Pancreas (tissue), 10 donors: ENCODE data around the gene GALNT17. TPM values are rescaled to one million over a fixed set of nuclear protein-coding genes. Genes with fewer than 3 reads are reported as not detected.
"Not testable (repeated sequence)": the region's sequence is repeated elsewhere in the genome, so short reads cannot be mapped to it uniquely, and the experiment has no call there.

ENCODE experiments used
- ATAC-seq, 4 donors: fragments of 200-7000 bp; cut with Tn5 transposase; one replicate each; pipeline versions ENCODE4 v1.8.0 to v1.9.1; 2020; ENCODE audit warnings: mild to moderate bottlenecking in 4 of 4, moderate library complexity in 4 of 4
- DNase-seq, 6 donors: peaks; one replicate each; pipeline ENCODE4 v3.0.0-alpha.2; 2020
- FAIRE-seq: peaks from 2 replicates; lab custom pipeline; 2012; peaks lifted over from hg19 to GRCh38; lab: Jason Lieb, UNC
- H3K27ac ChIP-seq, 4 donors: fragments of 200-600 bp; sonication (generic); 1 replicate in 3 of 4; 2 replicates in 1 of 4; pipeline versions ENCODE4 v1.5.0 to v1.8.0; 2020
- H3K27me3 ChIP-seq, 4 donors: fragments of 200-600 bp; one replicate each; pipeline ENCODE4 v1.8.0; 2021
- H3K36me3 ChIP-seq, 3 donors: fragments of 200-600 bp; sonication (generic) in 1 of 3; one replicate each; pipeline versions ENCODE4 v1.5.0 to v1.8.0; 2020 to 2021
- H3K4me1 ChIP-seq, 3 donors: fragments of 200-600 bp; one replicate each; pipeline ENCODE4 v1.8.0; 2021
- H3K4me3 ChIP-seq, 4 donors: fragments of 200-600 bp; sonication (generic) in 2 of 4; one replicate each; pipeline versions ENCODE4 v1.5.0 to v1.8.0; 2020 to 2021
- H3K9me3 ChIP-seq, 4 donors: fragments of 200-600 bp; one replicate each; pipeline ENCODE4 v1.8.0; 2021
- WGBS, 2 donors: extraction: QIAGEN DNeasy Blood & Tissue Kit; methylation state at CpG; one replicate each; pipeline ENCODE4 v1.1.7; 2013; 5-methylcytosine and 5-hydroxymethylcytosine counted together
- intact Hi-C, 3 donors: fragments of 100-400 bp; cut with DNase I; formaldehyde crosslinking; loops; one replicate each; pipeline versions ENCODE4 v1.11.1 to v1.14.2; 2022
- polyA plus RNA-seq, 2 donors: library from polyadenylated mRNA; stranded (reverse); fragments of 200-250 nt; gene quantifications; one replicate each; pipeline ENCODE4 v1.2.3, GENCODE V29; 2013
- total RNA-seq, 6 donors: library from RNA; stranded (reverse); fragmentation: NEBNext Ultra II Directional in 4 of 6; extraction: Animal tissue kit (Norgen Biotek cat#: 25700) in 4 of 6; gene quantifications; one replicate each; pipeline versions ENCODE4 v1.2.1 to v1.2.4, GENCODE V29; 2021 to 2023
- TF ChIP-seq, protein P1 (sequence below), 4 donors: fragments of 200-600 bp; sonication (generic) in 3 of 4; IDR thresholded peaks; one replicate each; pipeline versions ENCODE4 v1.5.0 to v1.8.0; 2021; ENCODE audit warnings: antibody characterized with exemption in 4 of 4
- donor health status: healthy with polysubstance abuse.
- donor health status: DM: no; HTN: no; CAD: no; lungs with moderate emphysema.
- donor health status: DM: no; HTN: no; CAD: no.
- donor health status: control.
- donor health status: control.
- donor health status: Bipolar disorder and iron deficiency.
- donor health status: DM: yes; HTN: yes; CAD: no.
- donor health status: DM: no; HTN: no; CAD: no.
- donor health status: DM: no; HTN: no; CAD: no.
- donor health status: DM: yes; HTN: yes; CAD: no.

The GALNT17 gene
- total and polyA plus RNA-seq, 8 donors: 0.70 to 4.6 (median 2.9) TPM

DNA sequence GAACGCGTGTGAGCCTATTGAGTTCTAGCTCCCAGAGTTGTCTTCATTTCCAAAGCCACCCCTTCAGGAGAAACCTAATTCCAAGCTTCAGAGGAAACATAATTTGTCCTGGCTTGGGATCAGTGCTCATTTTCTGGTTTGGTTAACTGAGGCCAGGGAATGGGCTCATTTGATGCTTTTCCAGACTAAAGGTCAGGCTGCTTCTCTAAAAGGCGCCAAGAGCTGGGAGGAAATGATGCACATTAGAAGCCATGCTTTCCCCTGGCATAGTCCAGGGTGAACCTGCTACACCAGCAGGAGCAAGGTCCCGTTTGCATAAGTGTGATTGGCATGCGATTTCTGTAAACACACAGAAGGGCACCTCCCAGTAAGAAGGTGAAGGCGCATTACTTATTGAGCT lies 435.0 kb downstream of the GALNT17 start:
- TF ChIP-seq, protein P1, sequence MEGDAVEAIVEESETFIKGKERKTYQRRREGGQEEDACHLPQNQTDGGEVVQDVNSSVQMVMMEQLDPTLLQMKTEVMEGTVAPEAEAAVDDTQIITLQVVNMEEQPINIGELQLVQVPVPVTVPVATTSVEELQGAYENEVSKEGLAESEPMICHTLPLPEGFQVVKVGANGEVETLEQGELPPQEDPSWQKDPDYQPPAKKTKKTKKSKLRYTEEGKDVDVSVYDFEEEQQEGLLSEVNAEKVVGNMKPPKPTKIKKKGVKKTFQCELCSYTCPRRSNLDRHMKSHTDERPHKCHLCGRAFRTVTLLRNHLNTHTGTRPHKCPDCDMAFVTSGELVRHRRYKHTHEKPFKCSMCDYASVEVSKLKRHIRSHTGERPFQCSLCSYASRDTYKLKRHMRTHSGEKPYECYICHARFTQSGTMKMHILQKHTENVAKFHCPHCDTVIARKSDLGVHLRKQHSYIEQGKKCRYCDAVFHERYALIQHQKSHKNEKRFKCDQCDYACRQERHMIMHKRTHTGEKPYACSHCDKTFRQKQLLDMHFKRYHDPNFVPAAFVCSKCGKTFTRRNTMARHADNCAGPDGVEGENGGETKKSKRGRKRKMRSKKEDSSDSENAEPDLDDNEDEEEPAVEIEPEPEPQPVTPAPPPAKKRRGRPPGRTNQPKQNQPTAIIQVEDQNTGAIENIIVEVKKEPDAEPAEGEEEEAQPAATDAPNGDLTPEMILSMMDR (IDR thresholded peaks at IDR 0.05): no peak
- 67 to 74% methylated on average over 6 of the region's 6 CpGs for WGBS, 2 donors
- intact Hi-C loops: no loop called here
- Histone ChIP-seq H3K27ac (no peak overlapping the region), H3K27me3 (no peaks in the 10 kb centered on the region), H3K36me3 (no peaks in the 10 kb centered on the region), H3K4me1 (no peaks in the 10 kb centered on the region), H3K4me3 (no peak overlapping the region), H3K9me3 (no peaks in the 10 kb centered on the region)
- ATAC-seq: no peak
- no peak for DNase-seq
- no peak for FAIRE-seq

DNA sequence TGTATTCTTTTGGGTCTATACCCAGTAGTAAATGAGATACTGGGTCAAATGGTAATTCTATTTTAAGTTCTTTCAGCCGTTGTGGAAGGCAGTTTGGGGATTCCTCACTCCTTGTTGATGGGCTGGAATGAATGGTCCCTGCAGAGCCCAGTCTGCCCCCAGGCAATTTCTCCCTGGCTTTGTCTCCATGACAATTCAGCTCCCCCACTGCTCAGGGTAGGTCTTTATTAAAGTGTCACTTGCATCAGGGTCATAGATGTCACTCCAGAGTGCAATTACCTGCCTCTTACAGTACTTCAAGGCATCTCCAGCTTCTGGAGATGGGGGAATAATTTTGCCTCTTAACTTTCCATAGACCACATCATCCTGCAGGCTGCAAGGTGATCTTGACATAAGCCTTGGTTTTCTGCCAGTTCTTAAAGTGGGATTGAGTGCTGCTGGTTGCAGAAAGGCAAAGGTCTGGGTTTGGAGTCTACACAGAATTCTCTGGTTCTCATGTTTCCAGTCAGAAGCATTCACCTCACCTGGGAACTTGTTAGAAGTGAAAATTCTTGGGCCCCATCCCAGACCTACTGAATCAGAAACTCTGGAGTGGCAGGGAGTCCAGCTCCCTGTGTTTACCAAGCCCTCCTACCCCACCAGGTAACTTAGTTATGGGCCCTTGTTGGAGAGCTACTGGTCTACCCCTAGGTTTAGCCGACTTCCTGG lies 442.4 kb downstream of the GALNT17 start:
- Histone ChIP-seq H3K4me1 (no peaks in the 10 kb centered on the region), H3K4me3 (no peak overlapping the region), H3K9me3 (no peaks in the 10 kb centered on the region), H3K27ac (no peak overlapping the region), H3K27me3 (no peaks in the 10 kb centered on the region), H3K36me3 (no peaks in the 10 kb centered on the region)
- 66 to 78% methylated on average over 2 of the region's 2 CpGs for WGBS, 2 donors
- TF ChIP-seq, protein P1 (IDR thresholded peaks at IDR 0.05): no peak
- FAIRE-seq (no peak), ATAC-seq (no peak), DNase-seq (no peak)
- intact Hi-C loops: no loop called here

DNA sequence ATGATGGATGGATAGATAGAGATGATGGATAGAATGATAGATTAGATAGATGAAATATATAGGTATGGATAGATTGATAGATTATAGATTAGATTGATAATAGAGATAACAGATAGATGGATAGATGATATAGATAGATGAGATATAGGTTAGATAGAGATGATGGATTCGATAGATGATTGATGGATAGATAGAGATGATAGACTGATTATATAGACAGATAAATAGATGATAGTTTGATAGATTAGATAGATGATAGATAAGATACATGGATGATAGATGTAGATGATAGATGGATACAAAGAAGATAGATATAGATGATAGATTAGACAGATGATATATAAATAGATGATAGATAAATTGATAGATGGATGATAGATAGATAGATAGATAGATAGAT lies 448.1 kb downstream of the GALNT17 start:
- WGBS, 2 donors: 78 to 95% methylated on average over 1 of the region's 1 CpG

DNA sequence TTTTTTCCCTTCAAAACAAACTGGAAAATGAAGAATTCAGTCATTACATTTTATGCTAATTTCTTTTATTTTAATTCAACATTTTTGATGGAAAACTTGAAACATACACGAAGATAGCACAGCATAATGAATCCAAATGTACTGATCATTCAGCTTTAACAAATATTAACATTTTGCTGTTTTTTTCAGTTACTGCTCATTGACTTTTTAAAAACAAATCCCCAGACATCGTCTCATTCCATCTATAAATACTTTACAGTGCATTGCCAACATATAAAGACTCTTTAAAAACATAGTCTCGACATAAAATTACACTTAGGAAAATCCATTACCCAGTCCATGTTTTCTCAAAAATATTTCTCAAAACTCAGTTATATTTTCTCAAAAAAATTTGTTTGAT lies 452.3 kb downstream of the GALNT17 start:
- no peak for FAIRE-seq
- Histone ChIP-seq H3K4me3 (no peak overlapping the region), H3K27me3 (no peaks in the 10 kb centered on the region), H3K4me1 (no peaks in the 10 kb centered on the region), H3K36me3 (no peaks in the 10 kb centered on the region), H3K27ac (no peak overlapping the region), H3K9me3 (no peaks in the 10 kb centered on the region)
- DNase-seq: no peak
- no peak for ATAC-seq
- TF ChIP-seq, protein P1 (IDR thresholded peaks at IDR 0.05): no peak
- intact Hi-C loops: no loop called here
- WGBS, 2 donors: 69 to 73% methylated on average over 3 of the region's 3 CpGs

More for the DNA sequence above, 448.1 kb downstream of the GALNT17 start:
- FAIRE-seq: no peak
- DNase-seq: no peak
- H3K27me3 ChIP-seq: no peaks in the 10 kb centered on the region
- no peak overlapping the region for H3K4me3 ChIP-seq
- no peak overlapping the region for H3K27ac ChIP-seq
- H3K36me3 ChIP-seq: no peaks in the 10 kb centered on the region
- intact Hi-C loops: no loop called here
- no peaks in the 10 kb centered on the region for H3K9me3 ChIP-seq
- no peak for ATAC-seq
- TF ChIP-seq, protein P1 (IDR thresholded peaks at IDR 0.05): no peak
- H3K4me1 ChIP-seq: no peaks in the 10 kb centered on the region

DNA sequence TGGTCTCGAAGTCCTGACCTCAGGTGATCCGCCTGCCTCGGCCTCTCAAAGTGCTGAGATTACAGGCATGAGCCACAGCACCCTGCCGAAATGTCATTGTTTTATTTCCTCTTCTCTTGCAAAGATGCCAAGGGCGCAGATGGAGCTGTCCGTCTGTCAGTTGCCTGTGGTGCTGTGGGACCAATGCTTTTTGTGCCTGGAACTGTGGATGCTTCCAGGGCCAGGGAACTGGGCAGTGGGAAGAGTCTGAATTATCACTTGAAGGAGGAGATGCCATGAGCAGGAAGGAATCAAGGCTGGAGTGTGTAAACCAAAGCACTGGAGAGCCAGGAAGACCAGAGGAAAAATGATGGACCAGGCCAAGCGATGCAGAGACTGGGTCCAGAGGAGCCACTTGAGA lies 459.9 kb downstream of the GALNT17 start:
- 94 to 96% methylated on average over 7 of the region's 7 CpGs for WGBS, 2 donors
- Histone ChIP-seq H3K4me3 (no peak overlapping the region), H3K27ac (no peak overlapping the region), H3K27me3 (no peaks in the 10 kb centered on the region), H3K9me3 (no peaks in the 10 kb centered on the region), H3K4me1 (no peaks in the 10 kb centered on the region), H3K36me3 (no peaks in the 10 kb centered on the region)
- ATAC-seq: no peak
- FAIRE-seq: no peak
- TF ChIP-seq, protein P1 (IDR thresholded peaks at IDR 0.05): no peak
- intact Hi-C loops: no loop called here
- no peak for DNase-seq

DNA sequence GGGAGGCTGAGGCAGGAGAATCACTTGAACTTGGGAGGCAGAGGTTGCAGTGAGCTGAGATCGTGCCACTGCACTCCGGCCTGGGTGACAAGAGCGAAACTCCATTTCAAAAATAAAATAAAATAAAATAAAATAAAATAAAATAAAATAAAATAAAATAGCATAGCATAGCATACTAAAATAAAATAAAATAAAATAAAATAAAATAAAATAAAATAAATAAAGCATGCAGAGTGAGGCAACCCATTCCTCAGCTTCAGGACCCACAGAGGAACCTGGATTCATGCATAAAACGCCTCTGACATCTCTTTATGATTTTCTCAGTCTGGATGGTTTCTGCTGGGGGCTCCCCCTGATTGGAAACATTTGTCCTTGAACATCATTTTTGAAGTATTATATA lies 460.4 kb downstream of the GALNT17 start:
- H3K9me3 ChIP-seq, H3K27me3 ChIP-seq, FAIRE-seq, intact Hi-C loops, H3K27ac ChIP-seq, DNase-seq, H3K36me3 ChIP-seq, H3K4me1 ChIP-seq, H3K4me3 ChIP-seq, ATAC-seq: not testable (repeated sequence)
- 93 to 99% methylated on average over 4 of the region's 4 CpGs for WGBS, 2 donors
